KOPT-K1 (cell line): Measurements from ENCODE around the gene SCRT2.

Experiments used
- H3K27ac ChIP-seq: fragments of 200-600 bp; sonication (generic); 2 replicates; pipeline ENCODE4 v1.5.1; 2016; ENCODE audit warnings: antibody characterized with exemption, mild to moderate bottlenecking, low read depth, low read length; ENCODE audit not compliant: poor library complexity, severe bottlenecking
- H3K36me3 ChIP-seq: fragments of 200-600 bp; sonication (generic); 2 replicates; pipeline ENCODE4 v1.5.1; 2017; ENCODE audit warnings: antibody characterized with exemption, mild to moderate bottlenecking, low read length, moderate library complexity; ENCODE audit not compliant: insufficient read depth
- H3K9me3 ChIP-seq: fragments of 200-600 bp; sonication (generic); 2 replicates; pipeline ENCODE4 v1.5.1; 2017; ENCODE audit warnings: antibody characterized with exemption, low read length, mild to moderate bottlenecking; ENCODE audit not compliant: insufficient read depth, poor library complexity, severe bottlenecking

Gene SCRT2

DNA sequence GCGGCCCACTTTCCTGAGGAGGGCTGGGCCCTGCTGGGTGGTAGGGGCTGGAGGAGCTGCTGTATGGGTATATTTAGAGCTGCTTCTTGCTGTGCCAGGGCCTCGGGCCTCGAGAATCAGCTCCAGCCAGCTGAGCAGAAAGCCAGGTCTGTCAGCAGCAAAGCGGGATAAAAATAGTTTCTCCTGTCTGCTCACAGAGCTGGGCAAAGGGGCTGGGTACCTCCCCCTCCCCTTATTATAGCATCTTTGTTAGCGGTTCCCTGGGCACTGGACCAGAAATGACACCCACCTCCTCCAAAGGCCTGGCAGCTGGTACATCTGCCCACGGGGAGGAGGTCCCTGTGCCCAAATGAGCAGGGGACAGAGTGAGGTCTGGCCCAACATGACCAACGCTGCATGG, 6.0 kb downstream of the SCRT2 start:
- Histone ChIP-seq H3K36me3 (no peaks in the 10 kb centered on the region), H3K27ac (no peak overlapping the region), H3K9me3 (no peaks in the 10 kb centered on the region)

DNA sequence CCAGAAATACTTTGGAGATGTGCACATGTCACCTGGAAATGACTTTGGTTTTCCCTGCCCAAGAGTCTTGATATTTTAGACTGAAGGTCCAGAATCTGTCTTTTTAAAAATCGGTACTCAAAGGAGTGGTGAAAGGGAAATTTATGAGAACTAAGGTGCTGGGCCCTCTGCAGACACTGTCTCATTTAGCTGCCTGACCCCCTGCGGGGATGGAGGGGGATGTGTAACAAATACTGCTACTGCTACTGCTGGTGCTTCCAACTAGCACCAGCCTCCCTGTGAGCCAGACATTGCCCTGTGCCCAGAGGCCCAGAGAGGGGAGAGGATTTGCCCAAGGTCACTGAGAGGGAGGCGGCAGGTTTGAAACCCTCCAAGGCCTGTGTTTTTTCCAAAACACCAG, 7.0 kb downstream of the SCRT2 start:
- Histone ChIP-seq H3K36me3 (no peaks in the 10 kb centered on the region), H3K27ac (no peak overlapping the region), H3K9me3 (no peaks in the 10 kb centered on the region)

DNA sequence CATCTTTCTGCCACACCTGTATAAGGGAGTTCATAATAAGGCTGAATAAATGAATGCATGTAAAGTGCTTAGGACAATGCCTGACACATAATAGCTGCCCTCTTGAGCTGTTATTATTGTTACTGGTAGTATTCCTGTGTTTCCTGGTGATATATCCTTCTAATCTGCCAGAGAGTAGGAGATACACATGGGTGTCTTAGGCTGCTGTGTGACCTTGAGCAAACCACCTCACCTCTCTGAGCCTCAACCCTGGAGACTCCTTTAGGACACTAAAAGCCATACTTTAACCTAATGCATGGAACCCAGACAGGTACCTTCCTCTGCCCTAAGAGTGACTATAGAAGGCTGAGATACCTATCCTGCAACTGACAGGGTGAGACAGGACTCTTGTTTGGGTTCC, 7.6 kb downstream of the SCRT2 start:
- no peak overlapping the region for H3K27ac ChIP-seq
- H3K36me3 ChIP-seq: no peaks in the 10 kb centered on the region
- no peaks in the 10 kb centered on the region for H3K9me3 ChIP-seq

DNA sequence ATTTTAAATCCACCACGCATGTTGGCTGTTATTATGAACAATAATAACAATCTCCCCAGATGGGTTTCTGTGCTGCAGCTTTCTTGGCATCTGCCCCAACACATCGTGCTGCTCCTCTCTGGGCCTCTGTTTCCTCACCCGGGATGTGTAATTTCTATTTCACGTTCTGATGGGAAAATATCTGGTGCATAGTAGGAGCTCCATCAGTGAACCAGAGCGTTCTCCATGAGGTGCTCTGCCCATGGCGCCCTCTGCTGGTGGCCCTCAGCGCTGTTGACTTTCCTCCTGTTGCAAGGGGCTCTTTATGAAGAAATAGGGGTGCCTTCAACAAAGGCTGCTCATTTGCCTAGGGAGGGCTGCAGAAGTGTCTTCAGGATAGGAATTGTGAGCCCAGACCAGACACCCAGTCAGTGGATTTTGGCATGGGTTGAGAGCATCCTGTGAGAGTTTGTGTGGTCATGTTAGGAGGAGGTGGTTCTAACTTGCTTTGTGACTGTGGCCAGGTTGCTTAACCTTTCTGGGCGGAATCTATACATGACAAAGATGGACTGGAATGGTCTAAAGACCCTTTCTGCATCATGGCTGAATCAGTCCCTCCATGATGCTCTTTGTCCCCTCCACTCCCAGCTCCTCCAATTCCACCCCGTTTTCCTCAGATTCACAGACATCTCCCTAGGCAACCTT, 8.1 kb downstream of the SCRT2 start:
- Histone ChIP-seq H3K36me3 (no peaks in the 10 kb centered on the region), H3K9me3 (no peaks in the 10 kb centered on the region), H3K27ac (no peak overlapping the region)

DNA sequence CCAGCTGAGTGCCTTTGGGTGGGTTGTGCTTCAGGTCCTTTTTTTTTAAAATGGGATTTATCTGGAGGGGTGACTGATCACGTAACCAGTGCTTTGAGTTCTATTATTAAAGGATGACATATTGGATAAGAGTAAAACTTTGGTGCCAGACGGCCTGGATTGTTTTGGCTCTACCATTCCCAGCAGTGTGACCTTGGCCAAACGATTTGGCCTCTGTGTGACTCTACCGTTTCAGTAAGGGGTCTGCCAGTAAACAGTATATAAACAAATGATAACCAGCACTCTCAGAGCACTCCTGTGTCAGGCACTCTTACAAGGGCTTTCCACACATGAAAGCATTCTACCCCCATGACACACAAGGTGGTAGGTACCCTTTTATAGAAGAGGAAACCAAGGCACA, 8.7 kb downstream of the SCRT2 start:
- Histone ChIP-seq H3K36me3 (no peaks in the 10 kb centered on the region), H3K27ac (no peak overlapping the region), H3K9me3 (no peaks in the 10 kb centered on the region)

DNA sequence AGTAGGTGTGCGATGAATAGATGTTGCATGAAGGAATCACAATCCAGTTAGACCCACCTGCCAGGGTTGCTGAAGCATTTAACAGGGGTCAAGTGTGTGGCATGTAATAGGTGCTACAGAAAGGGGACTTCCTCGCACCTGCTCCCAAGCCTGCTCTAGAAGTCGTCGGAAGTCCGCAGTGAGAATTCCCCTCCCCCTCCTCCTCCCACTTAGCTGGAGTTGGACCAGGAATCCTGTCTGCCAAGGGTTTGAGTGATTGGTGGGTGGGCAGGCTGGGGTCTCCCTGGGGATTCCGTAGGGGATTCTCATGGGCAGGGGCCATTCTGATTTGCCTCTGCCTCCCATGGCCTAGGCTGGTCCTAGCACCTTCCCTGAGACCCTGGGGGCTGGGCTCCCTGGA, 10.3 kb downstream of the SCRT2 start:
- no peaks in the 10 kb centered on the region for H3K36me3 ChIP-seq
- H3K27ac ChIP-seq: no peak overlapping the region
- no peaks in the 10 kb centered on the region for H3K9me3 ChIP-seq

DNA sequence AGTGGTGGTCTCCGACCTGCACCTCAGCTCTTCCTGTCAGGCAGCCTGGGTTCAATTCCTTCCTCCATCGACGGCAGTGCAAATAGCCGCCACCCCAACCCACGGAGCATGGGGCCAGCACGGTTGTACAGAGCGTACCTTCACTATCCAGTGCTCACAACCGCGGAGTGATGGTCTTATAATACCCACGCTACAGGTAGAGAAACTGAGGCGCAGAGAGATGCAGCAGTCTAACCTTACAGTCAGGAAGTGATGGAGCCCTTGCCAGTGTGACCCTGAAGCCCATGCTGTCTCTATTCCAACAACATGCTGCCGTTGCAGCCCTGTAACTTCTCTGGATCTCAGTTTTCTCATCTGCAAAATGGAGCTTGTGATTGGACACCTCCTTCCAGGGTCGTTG, 11.0 kb downstream of the SCRT2 start:
- no peaks in the 10 kb centered on the region for H3K36me3 ChIP-seq
- H3K27ac ChIP-seq: no peak overlapping the region
- no peaks in the 10 kb centered on the region for H3K9me3 ChIP-seq

DNA sequence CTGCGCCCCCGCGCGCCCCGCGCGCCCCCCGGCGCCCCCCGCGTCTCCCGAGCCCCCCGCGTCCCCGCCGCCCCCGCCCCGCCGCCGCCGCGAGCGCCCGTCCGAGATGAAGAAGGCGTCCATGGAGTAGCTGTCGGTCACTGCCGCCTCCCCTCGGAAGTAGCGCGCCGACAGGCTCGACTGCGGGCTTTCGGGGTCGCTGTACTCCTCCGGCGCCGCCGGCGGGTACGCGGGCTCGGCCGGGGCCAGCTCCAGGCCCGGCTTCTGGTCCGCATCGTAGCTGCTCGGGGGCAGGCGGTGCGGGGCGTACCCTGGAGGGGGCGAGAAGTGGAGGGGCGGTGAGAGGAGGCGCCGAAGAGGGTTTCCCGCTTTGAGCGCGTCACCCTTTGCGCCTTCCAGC, 11.5 kb downstream of the SCRT2 start:
- Histone ChIP-seq H3K27ac (no peak overlapping the region), H3K36me3 (no peaks in the 10 kb centered on the region)

DNA sequence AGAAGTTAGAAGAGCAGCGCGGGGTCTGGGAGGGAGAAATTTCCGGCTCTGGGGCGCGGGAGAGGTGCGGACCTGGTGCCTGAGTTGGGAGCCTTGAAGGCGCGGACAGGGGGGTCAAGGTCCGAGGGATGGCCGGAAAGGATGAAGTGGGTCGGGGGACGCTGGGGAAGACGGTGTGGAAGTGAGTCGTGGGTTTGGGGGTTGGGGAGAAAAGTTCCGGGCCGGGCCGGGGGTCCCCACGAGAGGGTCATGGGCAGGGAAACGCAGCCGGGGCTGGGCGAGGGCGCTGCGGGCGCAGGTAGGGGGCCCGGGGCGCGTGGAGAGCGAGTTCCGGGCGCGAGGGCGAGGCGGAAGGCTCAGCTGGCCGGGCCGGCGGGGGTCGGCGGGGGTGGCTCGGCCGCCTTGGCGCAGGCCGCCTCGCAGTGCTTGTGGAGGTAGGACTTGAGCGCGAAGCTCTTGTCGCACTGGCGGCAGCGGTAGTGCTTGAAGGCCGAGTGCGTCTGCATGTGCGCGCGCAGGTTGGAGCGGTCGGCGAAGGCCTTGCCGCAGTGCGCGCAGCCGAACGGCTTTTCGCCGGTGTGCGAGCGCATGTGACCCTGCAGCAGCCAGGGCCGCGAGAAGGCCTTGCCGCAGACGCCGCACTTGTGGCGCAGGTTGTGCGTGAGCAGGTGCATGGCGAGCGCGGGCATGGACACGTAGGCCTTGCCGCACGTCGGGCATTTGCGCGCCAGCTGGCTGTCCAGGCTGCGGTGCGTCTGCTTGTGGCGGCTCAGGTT, 12.1 kb downstream of the SCRT2 start:
- Histone ChIP-seq H3K36me3 (no peaks in the 10 kb centered on the region), H3K27ac (no peak overlapping the region), H3K9me3 (no peaks in the 10 kb centered on the region)

More for the DNA sequence above, 11.5 kb downstream of the SCRT2 start:
- H3K9me3 ChIP-seq: no peaks in the 10 kb centered on the region

DNA sequence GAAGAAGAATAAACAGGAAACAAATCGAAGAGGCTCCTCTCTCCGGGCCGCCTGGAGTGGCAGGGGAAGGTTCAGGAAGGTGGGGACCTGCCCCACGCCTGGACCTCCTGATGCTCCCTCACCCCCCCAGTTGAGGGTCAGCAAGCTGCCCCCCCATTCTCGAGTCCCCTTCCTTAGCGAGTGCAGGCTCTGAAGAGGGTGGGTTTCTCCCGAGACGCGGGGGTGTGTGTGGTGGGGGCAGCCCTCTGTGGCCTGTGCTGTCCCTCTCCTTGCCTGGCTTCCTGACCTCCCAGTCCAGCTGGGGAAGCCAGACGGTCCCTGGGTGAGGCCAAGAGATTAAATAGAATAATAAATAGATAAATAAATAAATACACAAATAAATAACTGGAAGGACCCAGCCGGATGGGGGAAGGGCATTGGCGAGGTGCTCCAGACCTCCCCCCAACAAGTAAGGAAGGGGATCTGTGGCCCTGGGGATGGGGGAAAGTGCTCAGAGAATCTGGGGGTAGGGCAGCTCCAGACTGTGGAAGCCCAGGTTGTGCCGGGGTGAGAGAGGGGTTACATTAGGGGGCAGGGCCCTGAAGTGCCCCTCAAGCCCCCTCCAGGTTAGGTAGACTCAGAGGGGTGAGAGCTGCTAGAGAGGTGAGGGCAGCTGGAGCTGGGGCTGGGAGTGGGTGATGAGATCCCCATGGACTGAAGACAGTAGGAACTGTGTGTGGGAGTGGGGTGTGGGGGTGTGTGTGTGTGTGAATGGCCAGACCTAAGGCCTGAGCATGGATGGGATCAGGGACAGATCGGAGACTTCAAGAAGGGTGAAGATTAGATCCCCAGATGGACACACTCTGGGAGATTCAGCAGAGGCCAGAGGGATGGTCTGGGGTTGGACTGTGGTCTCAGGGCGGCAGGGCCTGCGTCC, 13.1 kb downstream of the SCRT2 start:
- Histone ChIP-seq H3K36me3 (no peaks in the 10 kb centered on the region), H3K9me3 (no peaks in the 10 kb centered on the region), H3K27ac (no peak overlapping the region)

DNA sequence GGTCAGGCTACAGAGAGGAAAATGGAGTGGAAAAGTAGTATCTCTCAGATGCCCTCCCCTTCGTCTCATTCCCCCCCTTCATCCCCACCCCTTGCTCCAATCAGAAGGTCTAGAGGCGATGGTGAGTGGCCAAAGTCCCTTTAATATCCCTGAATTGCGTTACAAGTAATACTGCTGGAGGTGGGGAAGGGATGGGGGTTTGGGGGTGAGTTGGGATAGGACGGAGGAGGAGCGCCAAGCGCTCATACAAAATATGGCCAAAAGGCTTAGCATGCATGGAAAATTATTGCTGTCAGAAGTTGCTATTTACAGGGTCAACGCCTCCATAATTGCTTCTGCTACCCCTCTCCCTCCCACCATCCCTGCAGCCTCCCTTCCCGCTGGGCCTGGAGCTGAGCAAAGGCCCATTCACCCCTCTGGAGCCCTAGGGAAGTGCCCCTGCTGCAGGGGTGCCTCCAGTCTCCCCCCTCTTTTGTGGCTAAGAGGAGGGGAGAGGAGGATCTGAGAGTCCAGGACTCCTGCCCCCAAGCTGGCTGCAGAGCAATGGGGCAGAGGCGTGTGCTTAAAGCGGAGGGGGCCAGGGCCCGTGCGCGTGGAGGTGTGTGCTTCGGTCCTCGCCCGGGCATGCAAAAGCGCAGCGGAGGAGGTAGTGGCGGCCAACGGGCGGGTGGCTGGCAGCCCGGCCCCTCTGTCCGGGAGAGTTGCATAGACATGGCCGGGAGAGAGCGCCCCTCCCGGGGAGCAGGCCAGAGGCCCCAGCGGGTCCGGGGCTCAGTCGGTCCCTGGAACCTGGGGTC, 13.9 kb downstream of the SCRT2 start:
- Histone ChIP-seq H3K9me3 (no peaks in the 10 kb centered on the region), H3K27ac (no peak overlapping the region), H3K36me3 (no peaks in the 10 kb centered on the region)

DNA sequence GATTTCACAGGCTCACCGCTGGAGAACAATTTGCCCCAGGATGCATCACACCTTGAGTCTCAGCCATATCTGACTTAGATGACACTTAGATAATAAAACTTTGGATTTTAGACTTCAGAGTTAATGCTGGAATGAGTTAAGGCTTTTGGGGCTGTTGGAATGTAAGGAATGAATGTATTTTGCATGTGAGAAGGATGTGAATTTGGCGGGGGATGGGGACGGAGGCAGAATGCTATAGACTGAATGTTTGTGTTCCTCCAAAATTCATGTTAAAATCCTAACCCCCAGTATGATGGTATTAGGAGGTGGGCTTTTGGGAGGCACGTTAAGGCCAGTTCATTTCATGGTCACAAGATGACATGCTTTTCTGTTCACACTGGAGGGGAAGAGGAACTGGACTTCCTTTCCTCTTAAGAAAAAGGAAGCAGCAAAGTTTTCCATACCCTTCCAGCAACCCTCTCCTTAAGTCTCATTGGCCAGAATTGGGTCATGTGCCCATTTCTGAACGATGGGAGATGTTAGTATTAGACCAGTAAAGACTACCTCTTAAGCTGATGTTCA, 16.8 kb downstream of the SCRT2 start:
- Histone ChIP-seq H3K36me3 (no peaks in the 10 kb centered on the region), H3K27ac (no peak overlapping the region), H3K9me3 (no peaks in the 10 kb centered on the region)

DNA sequence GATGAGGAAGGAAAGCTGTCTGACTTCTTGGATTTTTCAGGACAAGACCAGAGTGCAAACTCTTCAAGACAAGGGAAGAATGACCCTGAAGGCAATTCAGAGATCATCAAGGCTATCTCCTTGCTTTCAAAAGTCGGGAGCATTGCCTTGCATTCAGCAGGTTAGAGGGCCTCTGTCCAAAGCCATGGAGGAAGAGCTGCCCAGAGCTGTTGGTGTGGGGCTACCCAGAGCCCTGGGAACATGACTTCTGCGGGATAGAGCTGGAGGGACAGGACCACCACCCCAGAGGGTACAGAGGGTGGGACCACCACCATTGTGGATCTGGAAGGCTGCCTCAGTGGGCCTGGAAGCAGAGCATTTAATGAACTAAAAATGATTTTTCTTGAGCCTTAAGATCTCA, 17.4 kb downstream of the SCRT2 start:
- Histone ChIP-seq H3K27ac (no peak overlapping the region), H3K9me3 (no peaks in the 10 kb centered on the region), H3K36me3 (no peaks in the 10 kb centered on the region)
